ENCODE results near the gene FLNB. TPM values are rescaled to one million over a fixed set of nuclear protein-coding genes. Genes with fewer than 3 reads are reported as not detected.

Gene FLNB, protein sequence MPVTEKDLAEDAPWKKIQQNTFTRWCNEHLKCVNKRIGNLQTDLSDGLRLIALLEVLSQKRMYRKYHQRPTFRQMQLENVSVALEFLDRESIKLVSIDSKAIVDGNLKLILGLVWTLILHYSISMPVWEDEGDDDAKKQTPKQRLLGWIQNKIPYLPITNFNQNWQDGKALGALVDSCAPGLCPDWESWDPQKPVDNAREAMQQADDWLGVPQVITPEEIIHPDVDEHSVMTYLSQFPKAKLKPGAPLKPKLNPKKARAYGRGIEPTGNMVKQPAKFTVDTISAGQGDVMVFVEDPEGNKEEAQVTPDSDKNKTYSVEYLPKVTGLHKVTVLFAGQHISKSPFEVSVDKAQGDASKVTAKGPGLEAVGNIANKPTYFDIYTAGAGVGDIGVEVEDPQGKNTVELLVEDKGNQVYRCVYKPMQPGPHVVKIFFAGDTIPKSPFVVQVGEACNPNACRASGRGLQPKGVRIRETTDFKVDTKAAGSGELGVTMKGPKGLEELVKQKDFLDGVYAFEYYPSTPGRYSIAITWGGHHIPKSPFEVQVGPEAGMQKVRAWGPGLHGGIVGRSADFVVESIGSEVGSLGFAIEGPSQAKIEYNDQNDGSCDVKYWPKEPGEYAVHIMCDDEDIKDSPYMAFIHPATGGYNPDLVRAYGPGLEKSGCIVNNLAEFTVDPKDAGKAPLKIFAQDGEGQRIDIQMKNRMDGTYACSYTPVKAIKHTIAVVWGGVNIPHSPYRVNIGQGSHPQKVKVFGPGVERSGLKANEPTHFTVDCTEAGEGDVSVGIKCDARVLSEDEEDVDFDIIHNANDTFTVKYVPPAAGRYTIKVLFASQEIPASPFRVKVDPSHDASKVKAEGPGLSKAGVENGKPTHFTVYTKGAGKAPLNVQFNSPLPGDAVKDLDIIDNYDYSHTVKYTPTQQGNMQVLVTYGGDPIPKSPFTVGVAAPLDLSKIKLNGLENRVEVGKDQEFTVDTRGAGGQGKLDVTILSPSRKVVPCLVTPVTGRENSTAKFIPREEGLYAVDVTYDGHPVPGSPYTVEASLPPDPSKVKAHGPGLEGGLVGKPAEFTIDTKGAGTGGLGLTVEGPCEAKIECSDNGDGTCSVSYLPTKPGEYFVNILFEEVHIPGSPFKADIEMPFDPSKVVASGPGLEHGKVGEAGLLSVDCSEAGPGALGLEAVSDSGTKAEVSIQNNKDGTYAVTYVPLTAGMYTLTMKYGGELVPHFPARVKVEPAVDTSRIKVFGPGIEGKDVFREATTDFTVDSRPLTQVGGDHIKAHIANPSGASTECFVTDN (N-terminal part only)
- 10 to 100 TPM; 37.6 to 59.6 TPM for total RNA-seq

GRCh38 chr3:58008141-58009025 lies at the start of gene FLNB:
TSS of gene FLNB (plus strand) at chr3:58008422. CDS start at chr3:58008565, 143 bp downstream.
- Histone ChIP-seq H3K27me3 (no peaks in the 10 kb centered on the region), H3K9me3 (no peaks in the 10 kb centered on the region), H3K4me1 (peaks cover 0 to 29% of the 10 kb centered on the region in 2 donors), H3K27ac (peak within 1 kb of the TSS; percentile 72 to 87), H3K36me3 (no peaks in the 10 kb centered on the region), H3K4me3 (peak within 1 kb of the TSS; percentile 73 to 89)
- TF ChIP-seq, protein P1, sequence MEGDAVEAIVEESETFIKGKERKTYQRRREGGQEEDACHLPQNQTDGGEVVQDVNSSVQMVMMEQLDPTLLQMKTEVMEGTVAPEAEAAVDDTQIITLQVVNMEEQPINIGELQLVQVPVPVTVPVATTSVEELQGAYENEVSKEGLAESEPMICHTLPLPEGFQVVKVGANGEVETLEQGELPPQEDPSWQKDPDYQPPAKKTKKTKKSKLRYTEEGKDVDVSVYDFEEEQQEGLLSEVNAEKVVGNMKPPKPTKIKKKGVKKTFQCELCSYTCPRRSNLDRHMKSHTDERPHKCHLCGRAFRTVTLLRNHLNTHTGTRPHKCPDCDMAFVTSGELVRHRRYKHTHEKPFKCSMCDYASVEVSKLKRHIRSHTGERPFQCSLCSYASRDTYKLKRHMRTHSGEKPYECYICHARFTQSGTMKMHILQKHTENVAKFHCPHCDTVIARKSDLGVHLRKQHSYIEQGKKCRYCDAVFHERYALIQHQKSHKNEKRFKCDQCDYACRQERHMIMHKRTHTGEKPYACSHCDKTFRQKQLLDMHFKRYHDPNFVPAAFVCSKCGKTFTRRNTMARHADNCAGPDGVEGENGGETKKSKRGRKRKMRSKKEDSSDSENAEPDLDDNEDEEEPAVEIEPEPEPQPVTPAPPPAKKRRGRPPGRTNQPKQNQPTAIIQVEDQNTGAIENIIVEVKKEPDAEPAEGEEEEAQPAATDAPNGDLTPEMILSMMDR (IDR thresholded peaks at IDR 0.05): peak; percentile 89 to 90
- no peak for DNase-seq (ENCODE audit: low spot score)

GRCh38 chr3:57958642-57959422 lies 49.4 kb upstream of the FLNB start:
- H3K27me3 ChIP-seq: no peaks in the 10 kb centered on the region
- no peak overlapping the region for H3K4me3 ChIP-seq
- H3K9me3 ChIP-seq: no peaks in the 10 kb centered on the region
- no peaks in the 10 kb centered on the region for H3K36me3 ChIP-seq
- no peak for DNase-seq (ENCODE audit: low spot score)
- peak overlapping the region; percentile 62 to 64 for H3K27ac ChIP-seq
- H3K4me1 ChIP-seq: peaks cover 0 to 21% of the 10 kb centered on the region in 2 donors
- TF ChIP-seq, protein P1 (IDR thresholded peaks at IDR 0.05): no peak

DNA sequence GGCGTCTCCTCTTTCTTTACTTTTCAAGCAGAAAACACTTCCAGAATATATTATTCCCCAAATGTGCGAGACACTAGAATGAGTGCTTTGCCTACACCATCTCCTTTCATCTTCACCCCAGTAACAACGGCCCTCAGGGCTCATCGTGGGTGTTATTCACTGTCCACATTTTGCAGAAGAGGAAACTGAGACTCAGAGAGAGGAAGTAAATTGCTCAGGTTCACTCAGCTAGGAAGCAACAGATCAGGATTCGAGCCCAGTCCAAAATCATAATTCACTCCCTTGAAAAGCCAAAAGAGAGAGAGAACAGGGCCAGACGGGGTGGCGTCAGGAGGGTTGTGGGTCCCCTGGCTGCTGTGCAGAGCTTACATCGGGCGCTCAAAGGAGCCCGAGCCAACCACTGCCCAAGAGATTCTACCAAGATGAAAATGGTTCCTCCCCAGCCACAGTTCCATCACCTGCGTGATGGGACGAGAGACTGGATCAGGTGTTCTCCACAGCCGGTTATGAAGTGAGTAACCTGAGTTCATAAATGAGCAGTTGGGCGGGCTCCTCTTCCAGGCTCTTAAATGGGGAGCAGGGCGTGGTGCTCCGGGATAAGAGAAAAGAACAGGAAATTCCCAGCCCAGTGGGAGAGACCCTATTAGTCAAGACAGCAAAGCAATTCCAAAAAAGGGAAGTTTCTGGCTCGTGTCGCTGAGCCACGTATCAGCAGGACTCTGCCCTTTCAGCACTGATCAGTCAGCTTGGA lies 48.6 kb upstream of the FLNB start:
- TF ChIP-seq, protein P1 (IDR thresholded peaks at IDR 0.05): no peak
- Histone ChIP-seq H3K36me3 (no peaks in the 10 kb centered on the region), H3K4me1 (peaks cover 0 to 21% of the 10 kb centered on the region in 2 donors), H3K27me3 (no peaks in the 10 kb centered on the region), H3K4me3 (peak overlapping the region in 1 of 2 donors; percentile 12), H3K9me3 (no peaks in the 10 kb centered on the region), H3K27ac (peak overlapping the region; percentile 62 to 64)
- DNase-seq (ENCODE audit: low spot score): peak; percentile 72

DNA sequence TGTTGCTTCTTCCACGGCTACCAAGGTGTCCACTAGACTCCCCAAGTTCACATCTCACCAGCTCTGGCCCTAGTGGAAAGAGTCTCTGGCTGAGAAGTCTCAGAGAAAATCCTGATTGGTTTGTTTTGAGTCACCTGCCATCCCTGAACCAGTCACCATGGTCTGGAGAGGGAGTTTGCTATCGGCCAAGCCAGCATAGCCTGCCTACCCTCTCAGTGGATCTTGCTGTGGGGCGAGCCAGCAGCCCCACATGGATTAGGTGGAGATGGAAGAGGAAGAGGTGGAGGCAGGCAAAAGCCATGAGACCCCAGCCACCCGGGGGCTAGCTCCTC lies 48.1 kb upstream of the FLNB start:
- Histone ChIP-seq H3K9me3 (no peaks in the 10 kb centered on the region), H3K27me3 (no peaks in the 10 kb centered on the region), H3K36me3 (no peaks in the 10 kb centered on the region), H3K4me1 (peaks cover 0 to 21% of the 10 kb centered on the region in 2 donors), H3K4me3 (no peak overlapping the region), H3K27ac (peak overlapping the region; percentile 62 to 64)
- DNase-seq (ENCODE audit: low spot score): no peak
- TF ChIP-seq, protein P1 (IDR thresholded peaks at IDR 0.05): no peak

Data from right atrium auricular region (tissue), 2 donors.